Measurements from ENCODE around the gene ZSCAN9. TPM values are rescaled to one million over a fixed set of nuclear protein-coding genes. Genes with fewer than 3 reads are reported as not detected.

The ZSCAN9 gene
- total and polyA plus RNA-seq, 9 of the 15 experiments (the other 6 are each of a cell fraction or from before 2014, with no cell fraction given): 18.8 to 48.9 (median 28.7) TPM

GRCh38 chr6:28207510-28208110 lies 17.5 kb upstream of the ZSCAN9 start:
- FAIRE-seq (no peak), ATAC-seq (no peak), DNase-seq (ENCODE audit: extremely low read depth in 1 of 4, low spot score in 3 of 4) (no peak)
- H3K9ac ChIP-seq (ENCODE audit: insufficient read depth in 1 of 2, low read depth in 2 of 2, low read length in 2 of 2): no peak overlapping the region
- H3K9me1 ChIP-seq (ENCODE audit: control insufficient read depth, insufficient read depth, low read length): no peaks in the 10 kb centered on the region
- TF ChIP-seq ZBTB33 (CRISPR knock-in tag; IDR thresholded peaks at IDR 0.05): peak; percentile 82
- no peak for TF ChIP-seq NFXL1 (CRISPR knock-in tag; IDR thresholded peaks at IDR 0.05)
- no peak for TF ChIP-seq GTF2E2 (tag; IDR thresholded peaks at IDR 0.05)
- in situ Hi-C loops (cut with MboI) (no loop called here), intact Hi-C loops (cut with micrococcal nuclease) (no loop called here)
- no peak overlapping the region for H3K4me3 ChIP-seq
- BruUV-seq (replicated peaks): no TSS peak
- no peaks in the 10 kb centered on the region for H3K36me3 ChIP-seq (ENCODE audit: control insufficient read depth, insufficient read depth, low read length)
- H2AFZ ChIP-seq (ENCODE audit: low read depth, low read length): no peak overlapping the region
- H4K20me1 ChIP-seq (replicated peaks; ENCODE audit: control insufficient read depth, insufficient read depth, low read length): no peaks in the 10 kb centered on the region
- H3K27ac ChIP-seq (ENCODE audit: extremely low read depth, low read depth, low read length): no peak overlapping the region
- CTCF ChIA-PET (ENCODE audit: low intra/inter-chr PET ratio): no interaction called here
- peaks cover 7 to 9% of the 10 kb centered on the region in 2 experiments for H3K4me1 ChIP-seq (replicated peaks in 1 of 2; ENCODE audit: control insufficient read depth in 2 of 2, insufficient read depth in 2 of 2, low read length in 2 of 2)
- WGBS (ENCODE audit: insufficient coverage, low coverage, missing lambda C conversion rate): 87% methylated on average over 34 of the region's 35 CpGs
- no peaks in the 10 kb centered on the region for H3K27me3 ChIP-seq (ENCODE audit: control insufficient read depth in 2 of 2, insufficient read depth in 2 of 2, low read length in 2 of 2)
- H3K9me3 ChIP-seq (replicated peaks; ENCODE audit: control insufficient read depth, insufficient read depth, low read depth, low read length): peaks cover 5% of the 10 kb centered on the region; the same call in 1 of the 2 replicates
- POLR2A ChIA-PET: no interaction called here
- no peaks in the 10 kb centered on the region for H3K79me2 ChIP-seq (ENCODE audit: control insufficient read depth, insufficient read depth, low read length)
- H3K4me2 ChIP-seq (ENCODE audit: insufficient read depth, low read length): no peak overlapping the region

All from K562 (cell line).